GM18951 (cell line): ENCODE results near the gene RBM10.

ENCODE experiments used
- POLR2A ChIP-seq: IDR thresholded peaks from 4 replicates; pipeline ENCODE4 v1.6.1; 2011; ENCODE audit warnings: mild to moderate bottlenecking; ENCODE audit not compliant: insufficient read length, insufficient read depth; ENCODE audit errors: extremely low read depth
- in situ Hi-C: fragments of 300-500 bp; cut with MboI; formaldehyde crosslinking; loops from one replicate; pipeline ENCODE4 v1.12.0; 2022; ENCODE audit warnings: low sequenced_read_pairs, mixed read lengths, inconsistent platforms; ENCODE audit not compliant: unreplicated experiment

The RBM10 gene

DNA sequence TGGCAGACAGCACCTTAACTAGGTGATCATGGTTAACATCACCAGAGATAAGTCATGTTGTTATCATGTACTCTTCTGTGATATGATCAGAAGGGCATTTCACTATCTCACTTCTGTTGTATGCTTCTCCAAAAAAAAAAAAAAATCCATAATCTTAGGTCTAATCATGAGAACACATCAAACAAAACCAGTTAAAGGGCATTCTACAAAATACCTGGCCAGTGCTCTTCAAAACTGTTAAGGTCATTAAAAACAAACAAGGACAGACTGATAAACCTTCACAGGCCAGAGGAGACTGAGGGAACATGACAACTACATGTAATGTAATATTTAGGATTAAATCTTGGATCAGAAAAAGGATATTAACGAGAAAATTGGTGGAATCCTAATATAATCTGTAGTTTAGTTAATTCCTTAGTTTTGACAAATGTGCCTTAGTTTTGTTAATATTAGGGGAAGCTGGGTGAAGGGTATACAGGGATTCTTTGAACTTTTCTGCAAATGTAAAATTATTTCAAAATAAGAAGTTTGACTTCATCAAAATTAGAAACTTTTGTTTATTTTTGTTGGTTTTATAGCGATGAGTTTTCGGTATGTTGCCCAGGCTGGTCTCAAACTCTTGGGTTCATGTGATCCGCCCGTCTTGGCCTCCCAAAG is 18.0 kb downstream of the RBM10 start:
- in situ Hi-C loops, result no loop called here
- TF ChIP-seq POLR2A, result no peak

- TF ChIP-seq POLR2A, result no peak
- in situ Hi-C loops, result no loop called here
Observed at GRCh38 chrX:47164420-47164819, 19.4 kb downstream of the RBM10 start.

- TF ChIP-seq POLR2A, result no peak
- in situ Hi-C loops, result no loop called here
Observed at GRCh38 chrX:47166126-47166525, 21.1 kb downstream of the RBM10 start.

- no peak for TF ChIP-seq POLR2A
- in situ Hi-C loops, result no loop called here
Observed at GRCh38 chrX:47168495-47169073, 23.6 kb downstream of the RBM10 start.

DNA sequence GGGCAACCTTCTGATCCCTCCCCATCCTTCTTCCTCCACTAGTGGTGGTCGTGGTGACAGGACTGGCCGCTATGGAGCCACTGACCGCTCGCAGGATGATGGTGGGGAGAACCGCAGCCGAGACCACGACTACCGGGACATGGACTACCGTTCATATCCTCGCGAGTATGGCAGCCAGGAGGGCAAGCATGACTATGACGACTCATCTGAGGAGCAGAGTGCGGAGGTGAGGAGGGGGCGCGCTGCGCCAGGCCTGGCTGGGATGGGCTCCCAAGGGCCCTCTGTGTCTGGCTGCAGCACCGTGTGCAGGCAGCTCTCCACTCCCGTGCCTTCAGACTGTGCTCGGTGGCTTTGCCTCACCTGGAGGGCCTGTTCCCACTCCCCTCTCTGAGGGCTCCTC is 24.3 kb downstream of the RBM10 start:
- no peak for TF ChIP-seq POLR2A
- in situ Hi-C loops, result no loop called here

- in situ Hi-C loops, result no loop called here
Observed at GRCh38 chrX:47169726-47170515, 24.9 kb downstream of the RBM10 start.

GRCh38 chrX:47170861-47171692 is 26.1 kb downstream of the RBM10 start:
- in situ Hi-C loops, result no loop called here
- TF ChIP-seq POLR2A, result no peak

More at GRCh38 chrX:47169726-47170515, 24.9 kb downstream of the RBM10 start:
- TF ChIP-seq POLR2A, result no peak

GRCh38 chrX:47171996-47172395 is 27.0 kb downstream of the RBM10 start:
- TF ChIP-seq POLR2A, result no peak
- in situ Hi-C loops, result no loop called here

GRCh38 chrX:47172549-47172948 is 27.5 kb downstream of the RBM10 start:
- TF ChIP-seq POLR2A, result no peak
- in situ Hi-C loops, result no loop called here

DNA sequence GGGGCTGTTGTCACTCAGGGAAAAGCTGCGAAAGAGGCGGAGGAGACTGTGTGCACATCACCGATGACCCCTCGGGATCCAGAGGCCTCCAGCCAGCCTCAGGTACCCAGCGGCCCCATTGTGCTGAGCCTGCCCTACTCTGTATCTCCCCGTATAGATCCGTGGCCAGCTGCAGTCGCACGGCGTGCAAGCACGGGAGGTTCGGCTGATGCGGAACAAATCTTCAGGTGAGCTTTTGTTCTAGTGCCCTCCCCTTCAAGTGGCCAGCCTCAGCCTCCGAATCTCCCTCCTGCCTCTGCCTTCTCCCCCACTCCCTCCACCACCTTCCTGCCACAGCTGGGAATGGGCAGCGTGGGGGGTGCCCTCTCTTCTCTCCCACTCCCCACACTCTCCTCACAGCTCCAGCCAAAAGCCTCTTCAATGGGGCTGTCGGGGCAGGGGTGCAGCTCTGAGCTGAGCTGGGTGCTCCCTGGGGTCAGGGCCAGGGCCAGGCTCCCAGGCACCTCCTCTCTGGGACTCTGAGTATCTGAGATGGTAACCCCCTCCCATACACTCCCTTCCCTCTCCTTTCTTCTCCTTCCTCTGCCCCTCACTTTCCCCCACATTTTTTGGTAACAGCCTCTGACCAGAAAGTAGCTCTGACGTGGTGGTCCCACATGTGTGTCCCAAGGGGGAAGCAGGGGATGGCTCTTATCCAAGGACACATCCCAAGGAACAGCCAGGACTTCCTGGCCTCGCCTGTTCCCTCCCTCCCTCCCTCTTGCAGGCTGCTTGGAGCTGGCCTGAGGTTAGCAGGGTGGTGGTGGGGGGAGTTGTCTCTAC is 28.2 kb downstream of the RBM10 start:
- no peak for TF ChIP-seq POLR2A
- in situ Hi-C loops, result no loop called here

GRCh38 chrX:47174376-47174775 is 29.4 kb downstream of the RBM10 start:
- in situ Hi-C loops, result no loop called here
- no peak for TF ChIP-seq POLR2A
